Thymus (tissue), 14 donors: ENCODE results near the gene SLC46A2. TPM values are rescaled to one million over a fixed set of nuclear protein-coding genes. Genes with fewer than 3 reads are reported as not detected.
A peak's percentile ranks its signal among the peaks of the same experiment; 100 is the strongest.

Source experiments
- DNase-seq, 9 donors: peaks; one replicate each; pipeline ENCODE4 v3.0.0-alpha.2; 2013; ENCODE audit warnings: low spot score in 9 of 9, low read depth in 6 of 9, missing footprints in 1 of 9
- H3K27ac ChIP-seq, 2 donors: one replicate each; pipeline ENCODE4 v1.5.1; 2013; ENCODE audit warnings: control low read depth in 1 of 2, low read depth in 1 of 2, low read length in 1 of 2, mild to moderate bottlenecking in 1 of 2, moderate library complexity in 1 of 2
- H3K27me3 ChIP-seq, 2 donors: one replicate each; pipeline ENCODE4 v1.5.1; 2013; ENCODE audit warnings: low read length in 1 of 2; ENCODE audit not compliant: control insufficient read depth in 2 of 2, insufficient read depth in 1 of 2
- H3K36me3 ChIP-seq, 2 donors: one replicate each; pipeline ENCODE4 v1.5.1; 2013; ENCODE audit warnings: low read length in 1 of 2, mild to moderate bottlenecking in 1 of 2, moderate library complexity in 1 of 2; ENCODE audit not compliant: control insufficient read depth in 2 of 2, insufficient read depth in 2 of 2
- H3K4me1 ChIP-seq, 2 donors: one replicate each; pipeline ENCODE4 v1.5.1; 2013; ENCODE audit warnings: low read length in 2 of 2; ENCODE audit not compliant: control insufficient read depth in 2 of 2, insufficient read depth in 2 of 2
- H3K4me3 ChIP-seq, 2 donors: one replicate each; pipeline ENCODE4 v1.5.1; 2013; ENCODE audit warnings: low read length in 2 of 2, control low read depth in 1 of 2, mild to moderate bottlenecking in 1 of 2
- H3K9me3 ChIP-seq, 2 donors: one replicate each; pipeline ENCODE4 v1.5.1; 2013; ENCODE audit warnings: low read length in 1 of 2, mild to moderate bottlenecking in 1 of 2; ENCODE audit not compliant: control insufficient read depth in 2 of 2, insufficient read depth in 1 of 2
- WGBS: extraction: QIAGEN DNeasy Blood & Tissue Kit; methylation state at CpG from one replicate; pipeline ENCODE4 v1.1.7; 2013; 5-methylcytosine and 5-hydroxymethylcytosine counted together
- long read RNA-seq, 10 donors: transcript quantifications; one replicate each; lab custom pipeline, GENCODE V29; 2026
- polyA plus RNA-seq: library from polyadenylated mRNA; stranded (reverse); fragments of 200-250 nt; gene quantifications from one replicate; pipeline ENCODE4 v1.2.3, GENCODE V29; 2013
- total RNA-seq: library from RNA; stranded (reverse); fragments of 120-200 nt; gene quantifications from one replicate; pipeline ENCODE4 v1.2.4, GENCODE V29; 2013
- donor health status: healthy.

SLC46A2 gene, protein sequence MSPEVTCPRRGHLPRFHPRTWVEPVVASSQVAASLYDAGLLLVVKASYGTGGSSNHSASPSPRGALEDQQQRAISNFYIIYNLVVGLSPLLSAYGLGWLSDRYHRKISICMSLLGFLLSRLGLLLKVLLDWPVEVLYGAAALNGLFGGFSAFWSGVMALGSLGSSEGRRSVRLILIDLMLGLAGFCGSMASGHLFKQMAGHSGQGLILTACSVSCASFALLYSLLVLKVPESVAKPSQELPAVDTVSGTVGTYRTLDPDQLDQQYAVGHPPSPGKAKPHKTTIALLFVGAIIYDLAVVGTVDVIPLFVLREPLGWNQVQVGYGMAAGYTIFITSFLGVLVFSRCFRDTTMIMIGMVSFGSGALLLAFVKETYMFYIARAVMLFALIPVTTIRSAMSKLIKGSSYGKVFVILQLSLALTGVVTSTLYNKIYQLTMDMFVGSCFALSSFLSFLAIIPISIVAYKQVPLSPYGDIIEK
- 24.6 TPM for total RNA-seq
- 0.98 TPM for polyA plus RNA-seq
- long read RNA-seq, donor 1, partial matches to known transcripts: 0 of 1 reads
- long read RNA-seq, donor 1, other reads (novel, unspliced or antisense): 0 of 1 reads
- long read RNA-seq, donor 2: 0 reads
- long read RNA-seq, donor 3, transcript SLC46A2-201 (4 exons, 2,502 nt): major isoform, 16 of 16 reads
- long read RNA-seq, donor 3, partial matches to known transcripts: 0 of 16 reads
- long read RNA-seq, donor 3, other reads (novel, unspliced or antisense): 0 of 16 reads
- long read RNA-seq, donor 4, partial matches to known transcripts: 0 of 6 reads
- long read RNA-seq, donor 4, other reads (novel, unspliced or antisense): 0 of 6 reads
- long read RNA-seq, donor 5, transcript SLC46A2-201 (4 exons, 2,502 nt): major isoform, 12 of 36 reads
- long read RNA-seq, donor 5, partial matches to known transcripts: 23 of 36 reads
- long read RNA-seq, donor 5, other reads (novel, unspliced or antisense): 0 of 36 reads
- long read RNA-seq, donor 6, transcript SLC46A2-201 (4 exons, 2,502 nt): major isoform, 21 of 30 reads
- long read RNA-seq, donor 6, transcript SLC46A2-202 (4 exons, 1,890 nt): minor isoform, 9 of 30 reads
- long read RNA-seq, donor 6, partial matches to known transcripts: 0 of 30 reads
- long read RNA-seq, donor 6, other reads (novel, unspliced or antisense): 0 of 30 reads
- long read RNA-seq, donor 7, partial matches to known transcripts: 0 of 1 reads
- long read RNA-seq, donor 7, other reads (novel, unspliced or antisense): 0 of 1 reads
- long read RNA-seq, donor 8, partial matches to known transcripts: 0 of 5 reads
- long read RNA-seq, donor 8, other reads (novel, unspliced or antisense): 0 of 5 reads
- long read RNA-seq, donor 9, transcript SLC46A2-201 (4 exons, 2,502 nt): major isoform, 6 of 8 reads
- long read RNA-seq, donor 9, partial matches to known transcripts: 0 of 8 reads
- long read RNA-seq, donor 9, other reads (novel, unspliced or antisense): 0 of 8 reads
- long read RNA-seq, donor 10, transcript SLC46A2-201 (4 exons, 2,502 nt): major isoform, 8 of 10 reads
- long read RNA-seq, donor 10, partial matches to known transcripts: 0 of 10 reads
- long read RNA-seq, donor 10, other reads (novel, unspliced or antisense): 0 of 10 reads

- WGBS: 19% methylated on average over 78 of the region's 78 CpGs
- Histone ChIP-seq H3K9me3 (no peaks in the 10 kb centered on the region), H3K36me3 (no peaks in the 10 kb centered on the region), H3K27me3 (peaks cover 14 to 39% of the 10 kb centered on the region in 2 donors), H3K4me1 (no peaks in the 10 kb centered on the region), H3K4me3 (peak within 1 kb of the TSS; percentile 11 to 34), H3K27ac (no peak within 1 kb of the TSS)
- no peak for DNase-seq
Measured at GRCh38 chr9:112890106-112891081, at the start of gene SLC46A2. SLC46A2 (minus strand) TSS chr9:112890876; CDS start chr9:112890681, 195 bp downstream.

DNA sequence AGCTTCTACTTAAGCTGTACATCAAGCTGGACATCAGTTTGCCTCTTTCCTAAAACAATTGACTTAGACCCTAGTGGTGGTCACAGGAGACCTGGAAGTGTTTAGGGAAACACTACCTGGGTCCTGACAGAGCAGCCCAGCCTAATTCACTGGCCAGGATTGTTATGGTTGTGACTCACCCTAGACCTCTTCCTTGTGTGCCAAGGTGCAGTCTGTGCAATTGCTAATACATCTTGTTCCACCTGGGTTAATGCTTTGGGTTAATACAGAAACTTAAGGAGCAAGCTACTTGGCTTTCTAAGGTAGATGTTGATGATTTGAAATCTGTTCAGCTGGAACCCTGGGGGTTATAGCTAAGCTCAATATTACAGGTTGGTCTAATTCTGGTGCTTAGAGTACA is 48.7 kb upstream of the SLC46A2 start:
- Histone ChIP-seq H3K4me3 (no peak overlapping the region), H3K9me3 (no peaks in the 10 kb centered on the region), H3K27me3 (no peaks in the 10 kb centered on the region), H3K27ac (no peak overlapping the region), H3K36me3 (no peaks in the 10 kb centered on the region), H3K4me1 (no peaks in the 10 kb centered on the region)
- DNase-seq: no peak

DNA sequence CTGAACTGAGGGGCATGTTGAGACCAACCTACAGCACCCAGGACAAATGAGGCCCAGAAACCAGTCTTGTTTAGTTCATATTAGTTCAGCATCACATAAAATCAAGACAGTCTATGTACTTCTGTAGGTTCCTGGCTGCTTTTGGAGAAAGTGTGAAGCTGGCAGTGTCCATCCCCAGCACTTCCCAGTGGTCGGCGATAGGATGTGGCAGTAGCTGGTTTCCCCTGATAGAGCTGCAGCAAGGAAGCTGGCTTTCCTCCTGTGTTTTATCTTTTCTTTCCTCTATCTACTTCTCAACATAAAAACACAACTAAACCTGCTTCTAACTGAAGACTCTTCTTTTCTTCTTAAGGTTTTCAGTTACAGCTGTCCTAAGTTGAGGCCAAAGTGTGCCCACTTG is 43.0 kb upstream of the SLC46A2 start:
- Histone ChIP-seq H3K36me3 (no peaks in the 10 kb centered on the region), H3K27ac (no peak overlapping the region), H3K4me3 (no peak overlapping the region), H3K27me3 (no peaks in the 10 kb centered on the region), H3K9me3 (no peaks in the 10 kb centered on the region), H3K4me1 (no peaks in the 10 kb centered on the region)
- 18% methylated on average over 2 of the region's 2 CpGs for whole genome bisulfite sequencing
- DNase-seq: no peak

GRCh38 chr9:112925058-112925641 is 34.5 kb upstream of the SLC46A2 start:
- no peak overlapping the region for H3K4me3 ChIP-seq
- no peak for DNase-seq

DNA sequence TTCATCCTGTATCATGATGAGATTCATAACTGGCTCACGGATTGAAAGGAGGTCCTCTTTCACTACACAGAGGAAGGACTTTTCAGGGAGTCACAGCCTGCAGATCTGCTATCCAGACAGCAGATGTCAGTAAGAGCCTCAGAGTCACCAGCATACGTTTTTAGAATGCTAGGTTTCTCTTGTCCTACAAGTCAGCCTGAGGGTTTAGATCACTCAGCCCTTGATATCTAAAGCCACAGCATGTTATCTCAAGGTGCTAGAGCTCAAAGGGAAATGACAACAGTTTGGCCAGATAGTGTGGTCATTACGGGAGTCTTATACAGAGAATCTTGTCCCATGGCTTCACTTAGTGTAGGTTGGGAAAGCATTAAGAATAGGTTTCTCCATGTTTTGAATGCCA is 30.9 kb upstream of the SLC46A2 start:
- H3K27me3 ChIP-seq: no peaks in the 10 kb centered on the region

More at GRCh38 chr9:112925058-112925641, 34.5 kb upstream of the SLC46A2 start:
- H3K36me3 ChIP-seq: no peaks in the 10 kb centered on the region
- H3K27me3 ChIP-seq: no peaks in the 10 kb centered on the region
- H3K27ac ChIP-seq: no peak overlapping the region
- 47% methylated on average over 8 of the region's 8 CpGs for WGBS
- no peaks in the 10 kb centered on the region for H3K4me1 ChIP-seq
- no peaks in the 10 kb centered on the region for H3K9me3 ChIP-seq

GRCh38 chr9:112917987-112918362 is 27.3 kb upstream of the SLC46A2 start:
- no peaks in the 10 kb centered on the region for H3K9me3 ChIP-seq
- no peaks in the 10 kb centered on the region for H3K4me1 ChIP-seq
- no peak overlapping the region for H3K4me3 ChIP-seq
- H3K27me3 ChIP-seq: no peaks in the 10 kb centered on the region
- no peak for DNase-seq
- H3K27ac ChIP-seq: no peak overlapping the region
- H3K36me3 ChIP-seq: no peaks in the 10 kb centered on the region
- 91% methylated on average over 1 of the region's 1 CpG for WGBS

More for the DNA sequence above, 30.9 kb upstream of the SLC46A2 start:
- Histone ChIP-seq H3K27ac (no peak overlapping the region), H3K4me3 (no peak overlapping the region), H3K9me3 (no peaks in the 10 kb centered on the region), H3K36me3 (no peaks in the 10 kb centered on the region), H3K4me1 (no peaks in the 10 kb centered on the region)
- WGBS: 36% methylated on average over 3 of the region's 3 CpGs
- DNase-seq: peak in 5 of 9 donors; percentile 9 to 41 (median 27)

- 90% methylated on average over 1 of the region's 1 CpG for whole genome bisulfite sequencing
Measured at GRCh38 chr9:112917047-112917986, 26.6 kb upstream of the SLC46A2 start.

More at GRCh38 chr9:112917047-112917986, 26.6 kb upstream of the SLC46A2 start:
- Histone ChIP-seq H3K4me1 (no peaks in the 10 kb centered on the region), H3K9me3 (no peaks in the 10 kb centered on the region), H3K27ac (no peak overlapping the region), H3K4me3 (no peak overlapping the region), H3K27me3 (no peaks in the 10 kb centered on the region), H3K36me3 (no peaks in the 10 kb centered on the region)
- DNase-seq: no peak
